Middle frontal gyrus (tissue), 1 donor: ENCODE measurements around the gene PSMA5.
A peak's percentile ranks its signal among the peaks of the same experiment; 100 is the strongest.
"Not testable (repeated sequence)": the region's sequence is repeated elsewhere in the genome, so short reads cannot be mapped to it uniquely, and the experiment has no call there.

Source experiments
- DNase-seq: peaks from one replicate; pipeline ENCODE4 v3.0.0-alpha.2; 2015; ENCODE audit warnings: low spot score; ENCODE audit errors: extremely low spot score

PSMA5 gene

DNA sequence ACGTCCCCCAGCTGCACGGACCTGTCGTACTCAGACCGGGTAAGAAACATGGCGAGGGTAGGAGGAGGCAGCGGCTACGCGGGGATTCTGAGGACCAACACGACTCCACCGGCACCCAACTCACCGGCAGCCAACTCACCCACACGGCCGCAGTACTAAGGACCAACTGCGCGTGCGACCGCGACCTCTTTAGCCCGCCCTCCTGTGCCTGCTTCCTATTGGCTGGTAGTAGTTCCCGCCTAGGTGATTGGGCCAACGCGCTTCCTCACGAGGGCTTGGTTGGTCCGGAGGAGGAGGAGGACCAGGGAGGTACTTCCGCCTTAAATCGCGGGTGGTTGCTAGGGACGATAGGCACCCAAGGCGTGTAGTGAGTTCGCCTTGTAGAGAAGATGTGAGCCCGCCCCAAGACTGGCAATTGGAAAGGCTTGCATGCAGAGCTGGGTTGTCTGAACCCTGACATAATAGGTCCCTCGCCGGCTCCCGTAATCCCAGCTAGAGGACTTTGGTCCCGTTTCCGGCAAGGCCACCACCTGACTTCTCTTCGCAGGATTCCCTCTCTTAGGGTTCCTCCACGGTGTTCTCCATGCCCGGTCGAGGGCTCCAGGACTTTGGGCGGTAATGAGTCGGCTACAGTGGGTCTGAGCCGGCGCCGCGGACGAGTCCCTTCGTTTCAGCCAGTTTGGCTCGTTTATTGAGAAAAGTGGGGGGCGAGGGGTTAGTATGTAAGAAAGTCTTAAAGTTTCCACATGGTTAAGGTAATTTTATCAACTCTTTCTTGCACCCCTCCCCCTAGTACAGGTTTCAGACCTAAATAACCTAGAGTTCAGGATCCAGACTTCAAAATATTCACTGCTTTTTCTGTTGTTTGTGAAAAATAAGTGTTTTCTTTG is at the start of gene PSMA5:
Gene PSMA5 (minus strand): TSS at position 168 of the 890 bp plus-strand sequence. CDS start 118 bp downstream, at position 50.
- peak; percentile 99 for DNase-seq

- DNase-seq = no peak
Observed at GRCh38 chr1:109475261-109475660, 49.0 kb upstream of the PSMA5 start.

DNA sequence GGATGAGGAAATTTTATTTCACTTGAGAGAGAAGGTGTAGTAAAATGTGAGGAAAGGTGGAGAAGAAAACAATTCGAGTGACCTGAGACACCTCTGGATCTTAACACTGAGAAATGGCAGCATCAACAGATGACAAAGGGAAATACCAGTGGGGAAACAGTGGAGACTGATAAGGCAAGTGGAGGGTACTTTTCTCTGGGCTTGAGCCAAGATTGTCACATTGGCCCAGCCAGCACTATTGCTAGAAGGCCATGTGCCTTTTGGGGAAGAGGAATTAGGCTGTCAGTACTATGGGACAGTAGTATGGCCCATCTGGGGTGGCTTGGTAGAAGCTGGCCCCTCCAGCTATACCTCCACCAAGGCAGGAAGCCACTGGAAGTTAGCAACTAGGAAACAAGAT is 48.4 kb upstream of the PSMA5 start:
- no peak for DNase-seq

- not testable (repeated sequence) for DNase-seq
Observed at GRCh38 chr1:109473284-109474057, 47.2 kb upstream of the PSMA5 start.

DNA sequence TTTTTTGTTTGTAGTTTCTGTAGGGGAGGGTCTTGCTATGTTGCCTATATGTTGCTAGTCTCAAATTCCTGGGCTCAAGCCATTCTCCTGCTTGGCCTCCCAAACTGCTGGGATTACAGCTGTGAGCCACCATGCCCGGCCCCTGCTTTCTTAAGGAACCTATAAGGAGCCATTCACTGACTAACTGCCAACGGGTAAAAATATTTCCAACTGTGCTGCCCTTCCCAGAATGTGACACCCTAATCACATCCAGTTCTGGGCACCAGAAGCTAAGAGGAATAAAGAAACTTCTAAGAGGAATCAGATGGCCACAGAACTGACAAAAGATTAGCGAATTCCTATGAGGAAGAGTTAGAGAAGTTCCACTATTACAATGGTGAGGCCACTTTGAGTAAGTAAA is 46.5 kb upstream of the PSMA5 start:
- no peak for DNase-seq

- DNase-seq = no peak
Observed at GRCh38 chr1:109470245-109470644, 44.0 kb upstream of the PSMA5 start.

DNA sequence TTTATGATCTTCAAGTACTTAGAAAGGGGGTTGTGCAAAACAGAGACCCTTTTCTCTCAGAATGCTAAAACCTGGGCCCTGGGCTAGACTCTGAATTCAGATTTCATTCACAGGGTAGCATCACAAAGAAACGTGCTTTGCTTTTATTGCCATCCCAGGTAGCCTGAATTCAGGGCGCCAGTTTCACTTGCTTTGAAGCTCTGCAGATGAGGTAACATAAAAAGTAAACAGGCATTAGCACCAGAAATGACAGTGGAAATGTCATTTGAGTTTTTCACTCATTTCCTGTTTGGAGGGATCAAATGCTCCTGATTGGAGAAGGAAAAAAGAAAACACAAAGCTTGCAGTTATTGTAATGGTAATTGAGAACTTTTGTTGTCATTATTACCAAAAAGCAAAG is 42.7 kb upstream of the PSMA5 start:
- DNase-seq = no peak

GRCh38 chr1:109468061-109468460 is 41.8 kb upstream of the PSMA5 start:
- no peak for DNase-seq

- DNase-seq = no peak
Observed at GRCh38 chr1:109467301-109467777, 41.1 kb upstream of the PSMA5 start.

DNA sequence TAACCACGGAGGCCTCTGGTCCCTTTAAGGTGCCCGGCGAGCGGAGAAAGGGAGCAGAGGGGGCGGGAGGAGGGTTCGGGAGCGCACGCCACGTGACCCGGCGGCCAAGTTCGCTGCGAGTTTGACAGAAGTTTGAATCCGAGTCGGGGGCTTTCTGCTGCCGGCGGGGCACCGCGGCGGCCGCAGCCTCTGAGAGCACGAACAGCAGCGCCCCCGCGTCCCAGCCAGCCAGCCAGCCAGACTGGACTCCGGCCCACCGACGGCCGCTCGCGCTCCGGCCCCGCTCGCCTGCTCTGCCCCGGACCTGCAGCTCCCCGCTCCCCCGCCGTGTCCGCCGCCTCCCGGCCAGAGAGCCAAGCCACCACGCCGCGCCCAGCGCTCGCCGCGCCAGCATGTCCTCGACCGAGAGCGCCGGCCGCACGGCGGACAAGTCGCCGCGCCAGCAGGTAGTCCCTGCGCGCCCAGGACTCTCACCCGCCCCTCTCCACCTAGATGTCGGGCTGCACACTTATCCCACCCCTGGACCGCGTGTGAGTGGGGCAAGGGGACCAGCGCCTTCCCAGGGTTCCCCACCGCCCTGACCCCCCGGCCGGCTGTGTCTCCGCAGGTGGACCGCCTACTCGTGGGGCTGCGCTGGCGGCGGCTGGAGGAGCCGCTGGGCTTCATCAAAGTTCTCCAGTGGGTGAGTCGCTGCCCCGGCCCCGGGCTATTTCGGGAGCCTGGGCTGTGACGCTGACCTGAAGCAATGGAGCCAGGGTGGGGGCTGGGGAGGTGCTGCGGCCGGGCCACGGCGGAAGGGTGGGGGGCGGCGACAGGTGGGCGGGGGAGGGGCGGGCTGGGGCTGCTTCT is 40.4 kb upstream of the PSMA5 start, which contains the start of gene SYPL2:
Gene SYPL2 (plus strand): TSS at position 95 of the 849 bp plus-strand sequence. CDS start 298 bp downstream, at position 393.
- no peak for DNase-seq

GRCh38 chr1:109466125-109466451 is 39.8 kb upstream of the PSMA5 start:
- no peak for DNase-seq

GRCh38 chr1:109457819-109458218 is 31.6 kb upstream of the PSMA5 start:
- no peak for DNase-seq

DNA sequence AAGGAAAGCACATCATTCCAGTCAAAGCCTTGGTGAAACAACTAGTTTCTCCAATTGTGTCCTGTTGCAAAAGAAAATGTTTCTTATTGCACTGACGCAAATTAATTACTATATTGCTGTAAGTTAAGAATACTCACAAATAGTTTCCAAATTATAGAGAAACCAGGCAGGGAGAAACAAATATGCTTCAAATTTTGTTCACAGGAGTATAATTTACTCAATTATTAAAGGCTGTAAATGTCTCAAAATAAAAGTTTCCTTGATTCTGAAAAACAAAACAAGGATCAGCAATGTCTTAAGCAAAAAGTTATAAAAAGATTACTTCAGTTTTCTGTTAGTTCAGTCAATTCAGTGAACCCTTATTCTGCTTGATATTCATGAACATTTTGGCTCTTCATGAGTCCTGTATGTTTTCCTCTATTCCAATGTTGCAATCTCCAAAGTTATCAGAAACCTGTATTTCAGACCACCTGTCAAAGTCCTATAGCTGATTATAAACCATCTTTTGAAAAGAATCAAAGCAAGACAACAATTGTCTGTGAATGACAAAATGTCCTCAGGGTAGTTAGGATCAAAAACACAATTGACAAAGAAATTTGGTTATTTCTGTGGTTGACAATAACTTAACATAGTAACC is 28.4 kb upstream of the PSMA5 start:
- DNase-seq = no peak

- no peak for DNase-seq
Observed at GRCh38 chr1:109447524-109447923, 21.3 kb upstream of the PSMA5 start.

DNA sequence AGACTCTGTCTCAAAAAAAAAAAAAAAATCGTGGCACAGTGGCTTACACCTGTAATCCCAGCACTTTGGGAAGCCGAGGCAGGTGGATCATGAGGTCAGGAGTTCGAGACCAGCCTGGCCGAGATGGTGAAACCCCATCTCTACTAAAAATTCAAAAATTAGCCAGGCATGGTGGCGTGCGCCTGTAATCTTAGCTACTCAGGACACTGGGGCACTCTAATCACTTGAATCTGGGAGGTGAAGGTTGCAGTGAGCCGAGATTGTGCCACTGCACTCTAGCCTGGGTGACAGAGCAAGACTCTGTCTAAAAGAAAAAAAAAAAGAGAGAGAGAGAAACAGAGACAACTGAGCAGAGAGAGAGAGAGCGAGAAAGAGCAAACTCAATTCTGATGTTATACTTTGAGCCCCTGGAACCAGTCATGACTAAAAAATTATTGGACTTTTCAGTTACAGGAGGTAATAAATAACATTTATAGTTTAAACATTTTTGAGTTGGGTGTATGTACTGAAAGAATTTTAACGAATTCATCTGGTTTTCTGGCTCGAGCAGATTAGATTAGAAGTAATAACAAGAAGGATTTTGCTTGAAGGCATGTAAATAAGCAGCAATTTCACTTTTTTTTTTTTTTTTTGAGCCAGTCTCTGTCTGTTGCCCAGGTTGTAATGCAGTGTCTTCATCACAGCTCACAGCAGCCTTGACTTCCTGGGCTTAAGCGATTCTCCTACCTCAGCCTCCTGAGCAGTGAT is 19.9 kb upstream of the PSMA5 start:
- not testable (repeated sequence) for DNase-seq

DNA sequence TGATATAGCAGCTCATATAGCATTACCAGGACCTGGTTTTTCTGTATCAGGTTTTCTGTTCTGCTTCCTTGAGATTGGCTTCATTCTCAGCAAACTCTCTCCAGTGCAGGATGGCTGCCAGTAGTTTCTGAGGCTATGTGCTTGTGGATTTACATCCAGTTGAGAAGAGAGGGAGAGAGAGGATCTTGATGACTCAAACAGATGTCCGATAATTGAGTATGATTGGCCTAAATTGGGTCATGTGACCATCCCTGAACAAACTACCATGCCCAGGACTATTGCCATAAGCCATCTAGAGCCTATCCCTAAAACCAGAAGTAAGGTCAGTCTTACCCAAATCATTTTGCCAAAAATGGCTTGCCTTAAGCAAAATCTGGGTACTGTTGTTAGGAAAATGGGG is 18.1 kb upstream of the PSMA5 start:
- no peak for DNase-seq

DNA sequence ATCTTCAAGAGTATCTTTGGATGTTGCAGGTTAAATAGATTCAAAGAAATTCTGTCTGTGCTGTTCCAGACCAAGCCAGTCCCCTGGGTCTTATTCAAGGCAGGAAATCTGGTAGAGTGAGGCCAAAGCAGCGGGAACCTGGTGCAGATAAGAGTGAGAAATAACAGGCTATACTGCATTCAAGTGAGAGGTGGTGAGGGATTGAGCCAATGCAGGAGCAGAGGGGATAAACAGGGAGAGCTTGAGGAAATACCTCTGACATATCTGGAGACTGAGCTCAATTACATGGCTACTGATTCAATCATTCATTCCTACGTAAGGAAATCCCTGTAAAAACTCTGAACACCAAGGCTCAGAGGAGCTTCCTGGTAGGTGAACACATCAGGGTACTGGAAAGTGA is 17.2 kb upstream of the PSMA5 start:
- no peak for DNase-seq

- DNase-seq = no peak
Observed at GRCh38 chr1:109441069-109441468, 14.8 kb upstream of the PSMA5 start.

GRCh38 chr1:109438798-109439297 is 12.6 kb upstream of the PSMA5 start:
- no peak for DNase-seq

DNA sequence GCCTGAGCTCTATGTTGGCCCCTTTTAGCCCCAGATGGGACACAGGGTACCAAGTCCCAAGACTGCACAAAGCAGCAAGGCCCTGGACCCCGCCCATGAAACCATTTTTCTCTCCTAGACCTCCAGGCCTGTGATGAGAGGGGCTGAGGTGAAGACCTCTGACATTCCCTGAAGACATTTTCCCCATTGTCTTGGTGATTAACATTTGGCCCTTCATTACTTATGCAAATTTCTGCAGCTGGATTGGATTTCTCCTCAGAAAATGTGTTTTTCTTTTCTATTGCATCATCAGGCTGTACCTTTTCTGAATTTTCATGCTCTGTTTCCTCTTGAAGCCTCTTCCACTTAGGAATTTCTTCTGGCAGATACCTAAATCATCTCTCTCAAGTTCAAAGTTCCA is 8.2 kb upstream of the PSMA5 start:
- DNase-seq = no peak
